CD4-positive, CD25-positive, alpha-beta regulatory T cell (primary cell): ENCODE measurements around the gene SWT1. TPM values are rescaled to one million over a fixed set of nuclear protein-coding genes. Genes with fewer than 3 reads are reported as not detected.

ENCODE experiments used
- ATAC-seq, 2 donors: fragments of 150-1000 bp; cut with Tn5 transposase; one replicate each; pipeline ENCODE4 v1.10.0; 2021; ENCODE audit warnings: low read depth in 2 of 2, moderate number of reproducible peaks in 2 of 2, moderate library complexity in 1 of 2
- DNase-seq, 3 donors: peaks; one replicate each; pipeline versions ENCODE4 v3.0.0 to v3.0.0-alpha.2; 2012 to 2022; ENCODE audit warnings: mixed read lengths in 1 of 3
- H3K27ac ChIP-seq: one replicate; pipeline ENCODE4 v1.7.0; 2013; ENCODE audit warnings: mild to moderate bottlenecking, low read length; ENCODE audit not compliant: insufficient read depth, poor library complexity, severe bottlenecking
- H3K27me3 ChIP-seq: one replicate; pipeline ENCODE4 v1.7.0; 2013; ENCODE audit warnings: low read length; ENCODE audit not compliant: control insufficient read depth, insufficient read depth
- H3K36me3 ChIP-seq: one replicate; pipeline ENCODE4 v1.7.0; 2013; ENCODE audit warnings: mild to moderate bottlenecking, low read length, moderate library complexity; ENCODE audit not compliant: control insufficient read depth, insufficient read depth
- H3K4me1 ChIP-seq: 2 replicates; pipeline ENCODE4 v1.7.0; 2013; ENCODE audit warnings: mild to moderate bottlenecking, low read length; ENCODE audit not compliant: insufficient read depth, control insufficient read depth, poor library complexity, severe bottlenecking
- H3K4me3 ChIP-seq: one replicate; pipeline ENCODE4 v1.7.0; 2013; ENCODE audit warnings: low read depth, mild to moderate bottlenecking, low read length, moderate library complexity
- H3K9me3 ChIP-seq, 2 experiments: 1 replicate in 1 of 2; 2 replicates in 1 of 2; pipeline ENCODE4 v1.7.0; 2013; ENCODE audit warnings: low read length in 2 of 2, mild to moderate bottlenecking in 1 of 2, moderate library complexity in 1 of 2; ENCODE audit not compliant: control insufficient read depth in 2 of 2
- H3K27ac Mint-ChIP-seq, 3 donors: one replicate each; pipeline ENCODE4 v1.8.0; 2020 to 2022; ENCODE audit warnings: mild to moderate bottlenecking in 3 of 3, mixed read lengths in 3 of 3, moderate library complexity in 2 of 3
- H3K27me3 Mint-ChIP-seq: one replicate; pipeline ENCODE4 v1.8.0; 2022; ENCODE audit warnings: mild to moderate bottlenecking, mixed read lengths
- H3K36me3 Mint-ChIP-seq: one replicate; pipeline ENCODE4 v1.8.0; 2020; ENCODE audit warnings: mixed read lengths
- H3K4me1 Mint-ChIP-seq, 4 donors: one replicate each; pipeline ENCODE4 v1.8.0; 2020 to 2022; ENCODE audit warnings: mixed read lengths in 4 of 4, mild to moderate bottlenecking in 1 of 4
- H3K4me3 Mint-ChIP-seq, 4 donors: one replicate each; pipeline ENCODE4 v1.8.0; 2020 to 2022; ENCODE audit warnings: mild to moderate bottlenecking in 4 of 4, mixed read lengths in 4 of 4, moderate library complexity in 3 of 4
- H3K9me3 Mint-ChIP-seq, 7 donors: one replicate each; pipeline ENCODE4 v1.8.0; 2020 to 2022; ENCODE audit warnings: mixed read lengths in 7 of 7, mild to moderate bottlenecking in 3 of 7, moderate library complexity in 2 of 7
- polyA plus RNA-seq, 4 donors: library from polyadenylated mRNA; unstranded; fragments of 300-500 nt; fragmentation: Illumina TruSeq; gene quantifications; one replicate each; pipeline ENCODE4 v1.2.3, GENCODE V29; 2021
- total RNA-seq: library from RNA; stranded (reverse); gene quantifications from one replicate; pipeline ENCODE4 v1.2.3, GENCODE V29; 2022

SWT1 gene
- total and polyA plus RNA-seq, 5 donors from 2014 or later: 6.0 to 9.8 (median 8.1) TPM

- Histone ChIP-seq H3K4me1 (no peaks in the 10 kb centered on the region), H3K9me3 (no peaks in the 10 kb centered on the region), H3K27me3 (no peaks in the 10 kb centered on the region), H3K27ac (peak overlapping the region; percentile 23), H3K36me3 (peaks cover 54% of the 10 kb centered on the region), H3K4me3 (no peak overlapping the region)
- DNase-seq: no peak
- ATAC-seq: no peak
- H3K4me1 Mint-ChIP-seq: peaks cover 6 to 27% (median 12%) of the 10 kb centered on the region in 4 donors
- H3K27ac Mint-ChIP-seq: no peak overlapping the region
- peaks cover 0 to 3% (median 0%) of the 10 kb centered on the region in 7 donors for H3K9me3 Mint-ChIP-seq
- no peak overlapping the region for H3K4me3 Mint-ChIP-seq
- H3K27me3 Mint-ChIP-seq: no peaks in the 10 kb centered on the region
- peaks cover 46% of the 10 kb centered on the region for H3K36me3 Mint-ChIP-seq
These were observed 18.9 kb upstream of the SWT1 start for GRCh38 chr1:185137896-185138545.

GRCh38 chr1:185139246-185139645 lies 17.7 kb upstream of the SWT1 start:
- H3K36me3 Mint-ChIP-seq: peaks cover 41% of the 10 kb centered on the region

GRCh38 chr1:185144233-185144632 lies 12.7 kb upstream of the SWT1 start:
- H3K27ac ChIP-seq: no peak overlapping the region
- H3K9me3 ChIP-seq: no peaks in the 10 kb centered on the region
- Mint-ChIP-seq H3K4me1 (peaks cover 5 to 16% (median 10%) of the 10 kb centered on the region in 4 donors), H3K4me3 (no peak overlapping the region), H3K27me3 (no peaks in the 10 kb centered on the region), H3K36me3 (peaks cover 39% of the 10 kb centered on the region), H3K27ac (no peak overlapping the region), H3K9me3 (no peaks in the 10 kb centered on the region)
- no peaks in the 10 kb centered on the region for H3K4me1 ChIP-seq
- no peak for ATAC-seq
- peaks cover 66% of the 10 kb centered on the region for H3K36me3 ChIP-seq
- H3K27me3 ChIP-seq: no peaks in the 10 kb centered on the region
- no peak overlapping the region for H3K4me3 ChIP-seq
- no peak for DNase-seq

More at GRCh38 chr1:185139246-185139645, 17.7 kb upstream of the SWT1 start:
- Histone ChIP-seq H3K27me3 (no peaks in the 10 kb centered on the region), H3K27ac (no peak overlapping the region), H3K4me3 (no peak overlapping the region), H3K36me3 (peaks cover 54% of the 10 kb centered on the region), H3K4me1 (no peaks in the 10 kb centered on the region), H3K9me3 (no peaks in the 10 kb centered on the region)
- Mint-ChIP-seq H3K4me3 (no peak overlapping the region), H3K9me3 (no peaks in the 10 kb centered on the region), H3K4me1 (peaks cover 6 to 22% (median 13%) of the 10 kb centered on the region in 4 donors), H3K27ac (no peak overlapping the region), H3K27me3 (no peaks in the 10 kb centered on the region)
- DNase-seq: no peak
- no peak for ATAC-seq

GRCh38 chr1:185151215-185151614 lies 5.8 kb upstream of the SWT1 start:
- Histone ChIP-seq H3K36me3 (peaks cover 37% of the 10 kb centered on the region), H3K27me3 (no peaks in the 10 kb centered on the region), H3K4me3 (no peak overlapping the region), H3K27ac (no peak overlapping the region), H3K9me3 (no peaks in the 10 kb centered on the region), H3K4me1 (peaks cover 40% of the 10 kb centered on the region)
- no peak for ATAC-seq
- no peaks in the 10 kb centered on the region for H3K9me3 Mint-ChIP-seq
- no peaks in the 10 kb centered on the region for H3K27me3 Mint-ChIP-seq
- no peak overlapping the region for H3K27ac Mint-ChIP-seq
- peaks cover 24 to 54% (median 37%) of the 10 kb centered on the region in 4 donors for H3K4me1 Mint-ChIP-seq
- DNase-seq: no peak
- H3K36me3 Mint-ChIP-seq: peaks cover 29% of the 10 kb centered on the region
- H3K4me3 Mint-ChIP-seq: peak overlapping the region in 1 of 4 donors; percentile 22

- ATAC-seq: no peak
- H3K9me3 Mint-ChIP-seq: no peaks in the 10 kb centered on the region
- Histone ChIP-seq H3K36me3 (peaks cover 32% of the 10 kb centered on the region), H3K4me3 (peak overlapping the region; percentile 30), H3K27me3 (no peaks in the 10 kb centered on the region), H3K27ac (no peak overlapping the region), H3K4me1 (peaks cover 41% of the 10 kb centered on the region), H3K9me3 (no peaks in the 10 kb centered on the region)
- peak overlapping the region in 2 of 4 donors; percentile 49 for H3K4me3 Mint-ChIP-seq
- H3K27me3 Mint-ChIP-seq: no peaks in the 10 kb centered on the region
- no peak for DNase-seq
- peaks cover 24 to 58% (median 38%) of the 10 kb centered on the region in 4 donors for H3K4me1 Mint-ChIP-seq
- H3K36me3 Mint-ChIP-seq: peaks cover 28% of the 10 kb centered on the region
- H3K27ac Mint-ChIP-seq: peak overlapping the region in 2 of 3 donors; percentile 1 to 18
These were observed 4.7 kb upstream of the SWT1 start for GRCh38 chr1:185152187-185152767.

GRCh38 chr1:185154912-185155513 lies 2.0 kb upstream of the SWT1 start:
- H3K36me3 ChIP-seq: peaks cover 9% of the 10 kb centered on the region
- DNase-seq: no peak
- H3K4me3 ChIP-seq: peak overlapping the region; percentile 96
- peak overlapping the region; percentile 90 to 100 (median 95) for H3K4me3 Mint-ChIP-seq
- no peaks in the 10 kb centered on the region for H3K9me3 Mint-ChIP-seq
- H3K36me3 Mint-ChIP-seq: peaks cover 11% of the 10 kb centered on the region
- ATAC-seq: no peak
- H3K4me1 ChIP-seq: peaks cover 54% of the 10 kb centered on the region
- peaks cover 31 to 66% (median 41%) of the 10 kb centered on the region in 4 donors for H3K4me1 Mint-ChIP-seq
- H3K27ac ChIP-seq: peak overlapping the region; percentile 97
- no peaks in the 10 kb centered on the region for H3K27me3 ChIP-seq
- no peaks in the 10 kb centered on the region for H3K27me3 Mint-ChIP-seq
- peak overlapping the region; percentile 92 to 98 (median 97) for H3K27ac Mint-ChIP-seq
- no peaks in the 10 kb centered on the region for H3K9me3 ChIP-seq

- Mint-ChIP-seq H3K4me3 (peak overlapping the region; percentile 90 to 100 (median 95)), H3K9me3 (no peaks in the 10 kb centered on the region), H3K27ac (peak overlapping the region; percentile 92 to 98 (median 97)), H3K27me3 (no peaks in the 10 kb centered on the region), H3K4me1 (peaks cover 31 to 65% (median 42%) of the 10 kb centered on the region in 4 donors), H3K36me3 (peaks cover 13% of the 10 kb centered on the region)
- H3K27ac ChIP-seq: peak overlapping the region; percentile 97
- no peaks in the 10 kb centered on the region for H3K27me3 ChIP-seq
- DNase-seq (peak in 2 of 3 donors; percentile 49 to 60), ATAC-seq (no peak)
- peak overlapping the region; percentile 96 for H3K4me3 ChIP-seq
- no peaks in the 10 kb centered on the region for H3K9me3 ChIP-seq
- peaks cover 2% of the 10 kb centered on the region for H3K36me3 ChIP-seq
- H3K4me1 ChIP-seq: peaks cover 54% of the 10 kb centered on the region
These were observed 1.2 kb upstream of the SWT1 start for GRCh38 chr1:185155600-185156287.
